ENCODE measurements around the gene CASP6.

GRCh38 chr4:109658871-109659410, 44.3 kb downstream of the CASP6 start:
- no peak for TF ChIP-seq CTCF (IDR thresholded peaks at IDR 0.05)
- TF ChIP-seq POLR2A (IDR thresholded peaks at IDR 0.05): no peak
- TF ChIP-seq EP300 (IDR thresholded peaks at IDR 0.05): no peak
